Endothelial cell of umbilical vein (primary cell): ENCODE measurements around the gene H2AZ2. TPM values are rescaled to one million over a fixed set of nuclear protein-coding genes. Genes with fewer than 3 reads are reported as not detected.
A peak's percentile ranks its signal among the peaks of the same experiment; 100 is the strongest.
"Not testable (repeated sequence)": the region's sequence is repeated elsewhere in the genome, so short reads cannot be mapped to it uniquely, and the experiment has no call there.

Experiments
- BruUV-seq: library from RNA; stranded (reverse); fragments of 400-500 nt; replicated peaks from 2 replicates; lab custom pipeline; 2021; lab: Mats Ljungman, UMichigan
- CTCF ChIA-PET: fragments of 300-600, 350-600 bp; sonication (Branson Sonifier 250); formaldehyde crosslinking; loops from one replicate; lab custom pipeline; 2021; ENCODE audit warnings: antibody characterized with exemption, inconsistent platforms; lab: Charles Lee
- POLR2A ChIA-PET: fragments of 300-600, 350-600 bp; sonication (Branson Sonifier 250); formaldehyde crosslinking; loops from one replicate; lab custom pipeline; 2021; ENCODE audit warnings: antibody characterized with exemption, inconsistent platforms; lab: Charles Lee
- DNase-seq: peaks from one replicate; pipeline ENCODE4 v3.0.0-alpha.2; 2011; ENCODE audit warnings: low read depth, low spot score
- FAIRE-seq: peaks from 2 replicates; lab custom pipeline; 2011; peaks lifted over from hg19 to GRCh38; lab: Jason Lieb, UNC
- H2AFZ ChIP-seq: 2 replicates; pipeline ENCODE4 v1.6.0; 2012; ENCODE audit warnings: low read depth, low read length, control low read depth, inconsistent platforms
- H3K27ac ChIP-seq: 2 replicates; pipeline ENCODE4 v1.5.1; 2011; ENCODE audit warnings: low read depth, mild to moderate bottlenecking, control low read depth, low read length, moderate library complexity; ENCODE audit not compliant: insufficient read depth
- H3K27me3 ChIP-seq, 2 experiments: 2 replicates each; pipeline versions ENCODE4 v1.6.0 to v1.6.1; 2011; ENCODE audit warnings: low read length in 2 of 2, mixed read lengths in 1 of 2; ENCODE audit not compliant: control insufficient read depth in 2 of 2, insufficient read depth in 2 of 2
- H3K36me3 ChIP-seq, 2 experiments: 2 replicates in 1 of 2; 3 replicates in 1 of 2; pipeline ENCODE4 v1.5.1; 2011; ENCODE audit warnings: low read length in 2 of 2, mild to moderate bottlenecking in 1 of 2, moderate library complexity in 1 of 2; ENCODE audit not compliant: control insufficient read depth in 2 of 2, insufficient read depth in 2 of 2; ENCODE audit errors: extremely low read depth in 1 of 2
- H3K4me1 ChIP-seq: 3 replicates; pipeline ENCODE4 v1.5.1; 2011; ENCODE audit warnings: mild to moderate bottlenecking, low read length; ENCODE audit not compliant: control insufficient read depth, insufficient read depth; ENCODE audit errors: extremely low read depth
- H3K4me2 ChIP-seq: 2 replicates; pipeline ENCODE4 v1.6.1; 2011; ENCODE audit warnings: low read length, control low read depth, mixed read lengths; ENCODE audit not compliant: insufficient read depth
- H3K4me3 ChIP-seq, 3 experiments: fragments of 200-600 bp in 1 of 3; sonication (generic), shearing (Covaris generic) in 1 of 3; replicated peaks in 1 of 3; 2 replicates each; pipeline ENCODE4 v1.5.1; 2011 to 2016; ENCODE audit warnings: control low read depth in 3 of 3, low read length in 3 of 3, mild to moderate bottlenecking in 2 of 3, inconsistent platforms in 1 of 3, low read depth in 1 of 3, moderate library complexity in 1 of 3; ENCODE audit not compliant: insufficient read depth in 1 of 3
- H3K79me2 ChIP-seq: 2 replicates; pipeline ENCODE4 v1.6.0; 2012; ENCODE audit warnings: low read length, inconsistent platforms; ENCODE audit not compliant: control insufficient read depth, insufficient read depth
- H3K9ac ChIP-seq: replicated peaks from 2 replicates; pipeline ENCODE3; 2011; ENCODE audit warnings: low read length, control low read depth; ENCODE audit not compliant: insufficient read depth; ENCODE audit errors: extremely low read depth
- H3K9me1 ChIP-seq: replicated peaks from 3 replicates; pipeline ENCODE4 v1.6.0; 2011; ENCODE audit warnings: mild to moderate bottlenecking, low read length; ENCODE audit not compliant: control insufficient read depth, insufficient read depth; ENCODE audit errors: extremely low read depth
- H3K9me3 ChIP-seq: replicated peaks from 2 replicates; pipeline ENCODE4 v1.5.1; 2012; ENCODE audit warnings: low read length, inconsistent platforms; ENCODE audit not compliant: control insufficient read depth, insufficient read depth
- H4K20me1 ChIP-seq: replicated peaks from 2 replicates; pipeline ENCODE3; 2011; ENCODE audit warnings: mild to moderate bottlenecking, low read length; ENCODE audit not compliant: control insufficient read depth, insufficient read depth; ENCODE audit errors: extremely low read depth
- FOS ChIP-seq: IDR thresholded peaks from 2 replicates; pipeline ENCODE4 v1.6.1; 2011; ENCODE audit warnings: mild to moderate bottlenecking, low read length, moderate library complexity, borderline replicate concordance; ENCODE audit not compliant: insufficient read depth
- GATA2 ChIP-seq: IDR thresholded peaks from 2 replicates; pipeline ENCODE4 v1.7.0; 2011; ENCODE audit warnings: low read depth, mild to moderate bottlenecking, moderate library complexity, mixed read lengths, low read length; ENCODE audit not compliant: insufficient read length, insufficient read depth
- JUN ChIP-seq: IDR thresholded peaks from 2 replicates; pipeline ENCODE4 v1.6.1; 2011; ENCODE audit warnings: borderline replicate concordance, low read depth; ENCODE audit not compliant: insufficient read length, insufficient read depth
- MYC ChIP-seq: IDR thresholded peaks from one replicate; pipeline ENCODE4 v1.6.1; 2011; ENCODE audit warnings: mild to moderate bottlenecking, low read depth, low read length
- dilution Hi-C: fragments of 300-500 bp; cut with MboI; formaldehyde crosslinking; loops from one replicate; pipeline ENCODE4 v1.15.0; 2019; ENCODE audit warnings: low sequenced_read_pairs; ENCODE audit not compliant: extremely low pct_ligation_motif_present
- intact Hi-C: fragments of 100-400 bp; cut with micrococcal nuclease; formaldehyde crosslinking; loops from one replicate; pipeline ENCODE4 v1.10.0; 2022
- polyA plus RNA-seq, 4 experiments: library from polyadenylated mRNA; depleted of rRNA in 3 of 4; stranded (reverse) in 3 of 4; unstranded in 1 of 4; fragments of >200 nt; gene quantifications; 2 replicates each; pipeline versions ENCODE4 v1.2.1 to v1.2.3, GENCODE V29; 2011 to 2012; ENCODE audit warnings: missing spikeins in 1 of 4
- total RNA-seq: library from RNA; stranded (reverse); gene quantifications from 2 replicates; pipeline ENCODE4 v1.2.3, GENCODE V29; 2021

Gene H2AZ2
- total and polyA plus RNA-seq, 2 donors (not counting 3 experiments of a cell fraction or from before 2014, with no cell fraction given), result 225 to 232 TPM

- ChIA-PET POLR2A (interaction anchor here (0.6 to 1.2 kb wide), 4 partner anchors 11 to 20 kb away, joined by 3 to 10 read pairs (median 3); no protein-coding TSS in a partner anchor), CTCF (interaction anchor here (0.8 to 3.3 kb wide), 7 partner anchors 10 to 269 kb away, joined by 3 to 37 read pairs (median 4); no protein-coding TSS in a partner anchor)
- Histone ChIP-seq H3K4me3 (no peak overlapping the region), H3K36me3 (no peaks in the 10 kb centered on the region), H2AFZ (no peak overlapping the region), H3K9ac (no peak overlapping the region), H3K79me2 (no peaks in the 10 kb centered on the region), H4K20me1 (no peaks in the 10 kb centered on the region), H3K27me3 (no peaks in the 10 kb centered on the region), H3K9me1 (no peaks in the 10 kb centered on the region), H3K9me3 (no peaks in the 10 kb centered on the region), H3K4me1 (no peaks in the 10 kb centered on the region), H3K4me2 (no peak overlapping the region), H3K27ac (no peak overlapping the region)
- intact Hi-C loops (no loop called here), dilution Hi-C loops (no loop called here)
- DNase-seq (peak; percentile 60), FAIRE-seq (peak; percentile 83)
- BruUV-seq, result no TSS peak
- TF ChIP-seq MYC (no peak), GATA2 (peak; percentile 55), JUN (peak; percentile 86), FOS (peak; percentile 83)
Observed at GRCh38 chr7:44867073-44867995, 19.4 kb upstream of the H2AZ2 start.

- dilution Hi-C loops, H4K20me1 ChIP-seq, H3K36me3 ChIP-seq, H3K4me3 ChIP-seq, intact Hi-C loops, H3K9me3 ChIP-seq, H3K79me2 ChIP-seq, FAIRE-seq, DNase-seq, H2AFZ ChIP-seq, POLR2A ChIA-PET, H3K9ac ChIP-seq, H3K9me1 ChIP-seq, H3K4me1 ChIP-seq, H3K27ac ChIP-seq, H3K27me3 ChIP-seq, BruUV-seq, H3K4me2 ChIP-seq: not testable (repeated sequence)
- CTCF ChIA-PET, result interaction anchor here (0.7 to 2.3 kb wide), 3 partner anchors 19 to 274 kb away, joined by 3 to 8 read pairs (median 5); no protein-coding TSS in a partner anchor
Observed at GRCh38 chr7:44861949-44862348, 14.1 kb upstream of the H2AZ2 start.
